ENCODE data around the gene LRFN4.

DNA sequence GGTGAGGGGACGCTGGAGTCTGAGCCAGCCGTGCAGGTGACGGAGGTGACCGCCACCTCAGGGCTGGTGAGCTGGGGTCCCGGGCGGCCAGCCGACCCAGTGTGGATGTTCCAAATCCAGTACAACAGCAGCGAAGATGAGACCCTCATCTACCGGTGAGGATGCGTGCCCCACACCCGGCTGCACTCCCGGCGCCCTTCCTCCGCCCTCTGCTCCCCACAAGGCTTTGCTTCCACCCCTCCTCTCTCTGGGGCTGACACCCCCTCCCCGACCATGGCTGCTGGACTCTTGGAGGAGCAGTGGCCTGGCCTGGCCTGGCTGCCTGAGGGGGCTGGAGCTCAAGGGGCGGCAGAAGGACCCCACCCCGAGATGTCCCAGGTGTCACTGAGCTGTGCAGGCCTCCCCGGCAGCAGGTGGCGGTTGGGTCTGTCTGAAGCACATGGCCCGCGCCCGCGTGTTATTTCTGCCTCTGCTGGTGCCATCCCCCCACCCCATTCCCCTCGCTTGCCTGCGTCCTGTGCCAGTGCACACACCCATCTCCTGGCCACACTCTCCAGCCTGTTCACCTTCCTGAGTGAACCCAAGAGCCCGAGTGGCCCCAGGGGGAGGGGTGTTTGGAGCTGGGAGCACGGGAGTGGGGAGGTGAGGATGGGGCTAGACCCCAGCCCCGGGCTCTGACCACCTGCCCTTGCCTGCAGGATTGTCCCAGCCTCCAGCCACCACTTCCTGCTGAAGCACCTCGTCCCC, 2.2 kb downstream of the LRFN4 start:
- TF ChIP-seq, protein P1, sequence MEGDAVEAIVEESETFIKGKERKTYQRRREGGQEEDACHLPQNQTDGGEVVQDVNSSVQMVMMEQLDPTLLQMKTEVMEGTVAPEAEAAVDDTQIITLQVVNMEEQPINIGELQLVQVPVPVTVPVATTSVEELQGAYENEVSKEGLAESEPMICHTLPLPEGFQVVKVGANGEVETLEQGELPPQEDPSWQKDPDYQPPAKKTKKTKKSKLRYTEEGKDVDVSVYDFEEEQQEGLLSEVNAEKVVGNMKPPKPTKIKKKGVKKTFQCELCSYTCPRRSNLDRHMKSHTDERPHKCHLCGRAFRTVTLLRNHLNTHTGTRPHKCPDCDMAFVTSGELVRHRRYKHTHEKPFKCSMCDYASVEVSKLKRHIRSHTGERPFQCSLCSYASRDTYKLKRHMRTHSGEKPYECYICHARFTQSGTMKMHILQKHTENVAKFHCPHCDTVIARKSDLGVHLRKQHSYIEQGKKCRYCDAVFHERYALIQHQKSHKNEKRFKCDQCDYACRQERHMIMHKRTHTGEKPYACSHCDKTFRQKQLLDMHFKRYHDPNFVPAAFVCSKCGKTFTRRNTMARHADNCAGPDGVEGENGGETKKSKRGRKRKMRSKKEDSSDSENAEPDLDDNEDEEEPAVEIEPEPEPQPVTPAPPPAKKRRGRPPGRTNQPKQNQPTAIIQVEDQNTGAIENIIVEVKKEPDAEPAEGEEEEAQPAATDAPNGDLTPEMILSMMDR (IDR thresholded peaks at IDR 0.05) = no peak
- TF ChIP-seq ZFX (IDR thresholded peaks at IDR 0.05; ENCODE audit: borderline replicate concordance) = no peak
